Lung (tissue), 12 donors: ENCODE measurements around the gene DCLRE1C. TPM values are rescaled to one million over a fixed set of nuclear protein-coding genes. Genes with fewer than 3 reads are reported as not detected.

Source experiments
- ATAC-seq: fragments of 200-7000 bp; cut with Tn5 transposase; one replicate; pipeline ENCODE4 v1.9.1; 2020; ENCODE audit warnings: moderate number of reproducible peaks; ENCODE audit not compliant: insufficient read depth, low FRiP score
- DNase-seq, 3 donors: peaks; one replicate each; pipeline ENCODE4 v3.0.0-alpha.2; 2013 to 2017
- H3K27ac ChIP-seq, 2 donors: one replicate each; pipeline ENCODE4 v1.5.1; 2013; ENCODE audit warnings: mild to moderate bottlenecking in 2 of 2, moderate library complexity in 2 of 2, control low read depth in 1 of 2, inconsistent platforms in 1 of 2, low read depth in 1 of 2, low read length in 1 of 2
- H3K27me3 ChIP-seq, 3 donors: one replicate each; pipeline ENCODE4 v1.5.1; 2013; ENCODE audit warnings: low read length in 2 of 3; ENCODE audit not compliant: control insufficient read depth in 3 of 3, insufficient read depth in 3 of 3
- H3K36me3 ChIP-seq, 4 donors: one replicate each; pipeline ENCODE4 v1.5.1; 2013; ENCODE audit warnings: low read length in 4 of 4, mild to moderate bottlenecking in 1 of 4, moderate library complexity in 1 of 4; ENCODE audit not compliant: control insufficient read depth in 4 of 4, insufficient read depth in 4 of 4
- H3K4me1 ChIP-seq, 5 donors: one replicate each; pipeline ENCODE4 v1.5.1; 2013; ENCODE audit warnings: low read length in 5 of 5, mild to moderate bottlenecking in 2 of 5, moderate library complexity in 1 of 5; ENCODE audit not compliant: control insufficient read depth in 5 of 5, insufficient read depth in 5 of 5
- H3K4me3 ChIP-seq: one replicate; pipeline ENCODE4 v1.5.1; 2013; ENCODE audit warnings: mild to moderate bottlenecking, control low read depth, moderate library complexity
- H3K9ac ChIP-seq, 2 donors: one replicate each; pipeline ENCODE4 v1.5.1; 2013; ENCODE audit warnings: low read length in 2 of 2, control low read depth in 1 of 2; ENCODE audit not compliant: insufficient read depth in 1 of 2
- H3K9me3 ChIP-seq, 4 donors: one replicate each; pipeline ENCODE4 v1.5.1; 2013; ENCODE audit warnings: low read length in 3 of 4, mild to moderate bottlenecking in 1 of 4, moderate library complexity in 1 of 4; ENCODE audit not compliant: control insufficient read depth in 4 of 4, insufficient read depth in 3 of 4
- CTCF ChIP-seq: IDR thresholded peaks from 2 replicates; pipeline ENCODE4 v1.5.1; 2012; ENCODE audit warnings: mild to moderate bottlenecking; ENCODE audit errors: control extremely low read depth, extremely low read depth
- WGBS, 2 donors: extraction: QIAGEN DNeasy Blood & Tissue Kit; methylation state at CpG; one replicate each; pipeline ENCODE4 v1.1.7; 2013; 5-methylcytosine and 5-hydroxymethylcytosine counted together
- polyA plus RNA-seq, 2 donors: library from polyadenylated mRNA; stranded (reverse); fragments of 200-250 nt; gene quantifications; one replicate each; pipeline ENCODE4 v1.2.1, GENCODE V29; 2013
- total RNA-seq, 2 donors: library from RNA; depleted of rRNA in 1 of 2; stranded (reverse); fragments of >200 nt in 1 of 2; gene quantifications; one replicate each; pipeline ENCODE4 v1.2.1, GENCODE V29; 2014 to 2021
- donor health status: control.
- donor health status: control.
- donor health status: Bipolar disorder and iron deficiency.
- donor health status: healthy.
- donor health status: DM: yes; HTN: yes; CAD: no.

The DCLRE1C gene
- total and polyA plus RNA-seq, 4 donors = 3.0 to 14.9 (median 7.7) TPM

GRCh38 chr10:14924013-14924412, 29.9 kb downstream of the DCLRE1C start:
- WGBS, 2 donors = 97% methylated on average over 7 of the region's 7 CpGs
- H3K4me3 ChIP-seq = no peak overlapping the region
- H3K4me1 ChIP-seq = no peaks in the 10 kb centered on the region
- H3K36me3 ChIP-seq = peaks cover 41 to 49% (median 45%) of the 10 kb centered on the region in 4 donors
- no peaks in the 10 kb centered on the region for H3K9me3 ChIP-seq
- DNase-seq = no peak
- no peak for ATAC-seq
- no peak overlapping the region for H3K27ac ChIP-seq
- H3K9ac ChIP-seq = no peak overlapping the region
- no peak for TF ChIP-seq CTCF
- H3K27me3 ChIP-seq = no peaks in the 10 kb centered on the region

GRCh38 chr10:14918964-14919363, 34.9 kb downstream of the DCLRE1C start:
- no peaks in the 10 kb centered on the region for H3K4me1 ChIP-seq
- no peak for ATAC-seq
- 90 to 98% methylated on average over 3 of the region's 3 CpGs for WGBS, 2 donors
- peaks cover 0 to 22% (median 3%) of the 10 kb centered on the region in 4 donors for H3K9me3 ChIP-seq
- H3K9ac ChIP-seq = no peak overlapping the region
- H3K4me3 ChIP-seq = no peak overlapping the region
- H3K27me3 ChIP-seq = no peaks in the 10 kb centered on the region
- no peak for TF ChIP-seq CTCF
- no peak overlapping the region for H3K27ac ChIP-seq
- DNase-seq = no peak
- H3K36me3 ChIP-seq = peaks cover 29 to 59% (median 46%) of the 10 kb centered on the region in 4 donors

GRCh38 chr10:14917827-14918226, 36.1 kb downstream of the DCLRE1C start:
- H3K9me3 ChIP-seq = peaks cover 0 to 22% (median 3%) of the 10 kb centered on the region in 4 donors
- no peak overlapping the region for H3K9ac ChIP-seq
- peaks cover 29 to 66% (median 42%) of the 10 kb centered on the region in 4 donors for H3K36me3 ChIP-seq
- WGBS, 2 donors = 97 to 99% methylated on average over 3 of the region's 3 CpGs
- no peak overlapping the region for H3K27ac ChIP-seq
- no peak overlapping the region for H3K4me3 ChIP-seq
- H3K27me3 ChIP-seq = no peaks in the 10 kb centered on the region
- DNase-seq = no peak
- no peaks in the 10 kb centered on the region for H3K4me1 ChIP-seq
- no peak for TF ChIP-seq CTCF
- no peak for ATAC-seq

GRCh38 chr10:14916600-14916999, 37.3 kb downstream of the DCLRE1C start:
- DNase-seq (no peak), ATAC-seq (no peak)
- Histone ChIP-seq H3K9ac (no peak overlapping the region), H3K4me3 (no peak overlapping the region), H3K9me3 (peaks cover 0 to 22% (median 3%) of the 10 kb centered on the region in 4 donors), H3K4me1 (no peaks in the 10 kb centered on the region), H3K27me3 (no peaks in the 10 kb centered on the region), H3K36me3 (peaks cover 24 to 65% (median 39%) of the 10 kb centered on the region in 4 donors), H3K27ac (no peak overlapping the region)
- WGBS, 2 donors = 99 to 100% methylated on average over 2 of the region's 2 CpGs
- TF ChIP-seq CTCF = no peak
